COR-L47 (cell line): ENCODE data around the gene DENND4C.
A peak's percentile ranks its signal among the peaks of the same experiment; 100 is the strongest.
"Not testable (repeated sequence)": the region's sequence is repeated elsewhere in the genome, so short reads cannot be mapped to it uniquely, and the experiment has no call there.

Experiments
- DNase-seq: peaks from one replicate; lab custom pipeline; 2025; lab: John Stamatoyannopoulos, UW

Gene DENND4C

GRCh38 chr9:19230355-19231125 lies at the start of gene DENND4C:
Gene DENND4C, plus strand, starts transcription at chr9:19230693. Its CDS starts 45,482 bp downstream, at chr9:19276175.
- peak; percentile 81 for DNase-seq

DNA sequence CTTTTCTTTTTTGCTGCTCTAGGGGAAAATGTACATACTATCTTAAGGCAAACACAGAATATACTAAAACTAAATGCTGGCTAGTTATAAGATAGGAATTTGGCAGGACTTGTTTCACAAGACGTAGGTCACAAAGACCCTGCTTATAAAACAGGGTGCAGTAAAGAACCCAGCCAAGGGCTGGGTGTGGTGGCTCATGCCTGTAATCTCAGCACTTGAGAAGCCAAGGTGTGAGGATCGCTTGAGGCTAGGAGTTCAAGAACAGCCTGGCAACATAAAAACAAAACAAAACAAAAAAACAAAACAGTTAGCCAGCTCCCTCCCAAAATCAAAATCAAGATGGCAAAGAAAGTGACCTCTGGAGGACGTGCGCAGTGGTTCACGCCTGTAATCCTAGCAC lies 49.5 kb upstream of the DENND4C start:
- no peak for DNase-seq

- no peak for DNase-seq
Observed at GRCh38 chr9:19181561-19181960, 48.9 kb upstream of the DENND4C start.

GRCh38 chr9:19184144-19184917 lies 46.2 kb upstream of the DENND4C start:
- DNase-seq = no peak

DNA sequence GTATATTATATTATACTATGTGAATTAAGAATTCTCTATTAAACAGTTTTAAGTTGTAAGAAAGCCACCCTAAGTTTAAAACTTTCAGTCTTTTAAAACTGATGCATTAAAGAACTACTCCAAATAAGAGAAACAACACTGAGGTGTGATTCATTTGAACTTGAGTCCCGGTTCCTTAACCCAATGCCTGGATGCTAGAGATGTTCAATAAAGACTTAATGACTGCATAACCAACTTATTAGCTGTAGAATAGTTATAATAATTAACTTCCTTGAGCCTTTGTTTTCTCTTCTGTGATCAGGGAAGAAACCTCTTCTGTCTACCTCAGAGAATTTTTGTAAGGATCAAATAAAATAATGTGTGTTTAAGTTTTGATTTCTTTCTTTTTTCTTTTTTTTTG lies 45.3 kb upstream of the DENND4C start:
- DNase-seq = no peak

- no peak for DNase-seq
Observed at GRCh38 chr9:19186232-19186631, 44.3 kb upstream of the DENND4C start.

DNA sequence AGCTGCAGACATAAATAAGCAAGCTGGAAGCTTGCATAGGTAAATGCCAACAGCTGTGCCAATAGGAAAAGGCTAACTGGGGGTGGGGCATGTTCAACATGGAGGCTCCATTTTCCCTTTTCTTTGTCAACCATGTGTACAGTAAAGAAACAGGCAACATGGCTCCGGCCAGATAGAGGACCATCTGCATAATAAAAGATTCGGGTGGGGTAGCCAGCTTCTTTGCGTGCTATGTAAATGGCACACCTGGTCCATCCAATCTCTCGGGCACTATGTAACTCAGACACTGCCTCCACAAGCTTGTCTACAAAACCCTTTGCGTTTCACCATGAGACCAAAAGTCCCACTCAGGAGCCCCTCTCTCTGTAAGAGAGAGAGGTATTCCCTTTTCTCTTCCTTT lies 41.7 kb upstream of the DENND4C start:
- no peak for DNase-seq

GRCh38 chr9:19192202-19193028 lies 38.1 kb upstream of the DENND4C start:
- no peak for DNase-seq

GRCh38 chr9:19193029-19193324 lies 37.5 kb upstream of the DENND4C start:
- DNase-seq = no peak

- DNase-seq = not testable (repeated sequence)
Observed at GRCh38 chr9:19193358-19193973, 37.0 kb upstream of the DENND4C start.

GRCh38 chr9:19198406-19198805 lies 32.1 kb upstream of the DENND4C start:
- no peak for DNase-seq

DNA sequence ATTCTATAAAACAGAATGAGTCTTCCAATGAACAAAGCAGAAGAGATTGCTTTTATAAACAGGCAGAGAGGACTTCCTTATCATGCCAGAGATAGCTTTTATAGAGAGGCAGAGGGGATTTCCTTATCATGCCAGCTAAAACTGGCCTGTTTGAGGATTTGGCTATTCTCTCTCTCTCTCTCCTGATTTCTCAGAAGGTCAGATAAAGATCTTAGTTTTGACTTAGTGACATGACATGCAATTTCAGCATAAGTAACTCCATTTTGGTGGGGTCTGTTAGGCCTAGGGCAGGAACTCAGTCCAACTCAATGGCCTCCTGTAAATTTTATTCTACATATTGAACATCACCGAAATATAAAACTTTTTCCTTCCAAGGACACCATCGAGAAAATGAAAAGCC lies 31.5 kb upstream of the DENND4C start:
- no peak for DNase-seq

DNA sequence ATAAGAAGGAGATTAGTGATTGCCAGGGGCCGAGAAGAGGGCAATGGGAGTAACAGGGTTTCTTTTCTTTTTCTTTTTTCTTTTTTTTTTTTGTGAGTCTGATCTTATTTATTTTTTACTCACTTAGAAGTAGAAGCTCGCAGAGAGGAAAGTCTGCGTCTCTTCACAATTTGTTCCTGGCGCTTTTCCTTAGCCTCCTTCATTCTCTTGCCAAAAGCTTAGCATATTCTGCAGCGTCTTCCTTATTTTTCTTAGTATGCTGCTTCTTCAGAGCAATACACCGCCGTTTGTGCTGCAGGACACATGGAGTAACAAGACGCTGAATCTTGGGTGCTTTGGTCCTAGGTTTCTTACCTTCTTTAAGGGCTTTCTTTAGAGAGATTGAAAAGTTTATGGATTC lies 30.3 kb upstream of the DENND4C start:
- DNase-seq = no peak

DNA sequence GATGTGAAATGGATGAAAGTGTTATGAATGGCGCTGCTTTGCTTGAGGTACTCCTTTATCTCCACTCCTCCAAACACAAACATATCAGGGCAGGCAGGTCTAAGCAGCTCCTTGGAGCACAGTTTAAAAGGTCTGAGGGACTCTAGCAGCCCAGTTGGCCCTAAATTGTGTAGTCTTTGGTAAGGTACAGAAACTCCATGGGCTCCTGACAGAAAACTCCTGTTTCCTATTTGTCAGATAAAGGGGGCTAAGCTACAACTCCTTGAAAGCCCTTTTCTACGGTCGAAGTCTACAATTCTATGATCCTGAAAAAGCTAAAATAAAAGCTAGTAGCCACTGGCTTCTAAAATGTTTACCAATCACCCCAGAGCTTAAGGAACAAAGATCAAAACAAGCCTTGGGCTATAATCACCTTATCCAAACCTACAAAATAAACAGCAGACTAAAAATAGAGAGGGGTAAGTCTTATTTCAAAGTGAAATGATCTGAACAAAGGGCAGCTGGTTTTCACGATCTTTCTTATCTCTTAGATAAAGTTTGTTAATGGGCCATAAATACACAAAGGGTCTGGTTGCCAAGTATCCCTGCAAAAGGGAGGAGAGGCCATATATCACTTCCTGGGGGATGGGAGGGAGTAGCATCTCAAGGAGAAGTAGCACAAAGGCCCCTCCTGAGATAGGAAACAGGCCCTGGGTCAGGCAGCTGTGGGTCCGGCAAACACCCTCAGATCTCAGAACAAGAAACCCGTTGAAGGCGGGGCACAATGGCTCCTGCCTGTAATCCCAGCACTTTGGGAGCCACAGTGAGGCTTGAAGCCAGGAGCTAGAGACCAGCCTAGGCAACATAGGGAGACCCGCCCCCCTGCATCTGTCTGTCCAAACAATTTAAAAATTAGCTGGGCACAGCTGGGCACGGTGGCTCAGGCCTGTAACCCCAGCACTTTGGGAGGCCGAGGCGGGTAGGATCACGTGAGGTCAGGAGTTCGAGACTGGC lies 28.3 kb upstream of the DENND4C start:
- DNase-seq = no peak

DNA sequence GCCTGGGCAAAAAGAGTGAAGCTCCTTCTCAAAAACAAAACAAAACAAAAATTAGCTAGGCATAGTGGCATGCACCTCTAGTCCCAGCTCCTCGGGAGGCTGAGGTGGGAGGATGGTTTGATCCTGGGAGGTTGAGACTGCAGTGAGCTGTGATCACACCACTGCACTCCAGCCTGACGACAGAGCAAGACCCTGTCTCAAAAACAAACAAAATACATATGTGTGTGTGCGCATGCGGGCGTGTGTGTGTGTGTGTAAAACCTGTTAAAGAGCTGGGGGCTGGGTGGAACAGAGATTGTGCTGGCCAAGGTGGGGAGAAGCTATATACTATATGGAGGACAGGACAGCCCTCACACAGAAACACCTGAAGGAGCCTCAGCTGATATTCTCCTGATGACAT lies 27.4 kb upstream of the DENND4C start:
- no peak for DNase-seq

GRCh38 chr9:19208653-19209052 lies 21.8 kb upstream of the DENND4C start:
- DNase-seq = no peak

DNA sequence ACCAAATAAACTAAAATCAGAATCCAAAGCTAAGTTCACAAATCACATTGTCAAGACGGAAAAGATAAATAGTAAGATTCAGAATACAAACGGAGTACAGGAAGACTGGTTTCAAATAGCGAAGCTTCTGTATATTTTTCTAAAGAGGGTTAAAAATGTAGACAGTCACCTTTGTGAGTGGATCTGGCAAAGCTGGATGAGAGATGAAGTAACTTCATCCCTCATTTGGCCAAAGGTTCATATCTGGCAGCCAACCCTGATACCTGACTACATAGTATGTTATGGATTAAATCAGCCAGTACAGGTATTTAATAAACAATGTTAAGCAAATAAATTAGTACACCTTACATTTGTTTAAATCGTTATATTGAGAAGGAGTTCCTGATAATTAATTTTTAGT lies 21.3 kb upstream of the DENND4C start:
- no peak for DNase-seq

GRCh38 chr9:19213823-19214222 lies 16.7 kb upstream of the DENND4C start:
- no peak for DNase-seq

DNA sequence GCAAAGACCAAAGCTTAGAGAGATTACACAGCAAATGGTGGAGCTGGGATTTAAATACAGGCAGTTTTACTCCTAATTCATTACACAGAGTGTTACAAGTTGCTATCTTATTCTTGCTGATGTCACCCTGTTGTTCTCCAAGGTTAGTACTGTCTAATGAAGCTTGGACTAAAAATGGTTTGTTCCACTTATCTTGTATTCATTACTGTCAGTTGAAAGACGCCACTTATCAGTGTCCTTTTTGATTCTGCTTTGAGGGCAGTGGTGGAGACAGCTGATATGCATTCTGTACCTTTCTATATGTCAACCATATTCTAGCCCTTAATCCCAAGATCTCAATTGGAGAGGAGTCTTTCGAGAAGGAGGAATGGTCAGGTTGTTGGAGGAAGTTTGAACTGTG lies 14.0 kb upstream of the DENND4C start:
- DNase-seq = no peak

- DNase-seq = no peak
Observed at GRCh38 chr9:19221326-19221725, 9.2 kb upstream of the DENND4C start.

DNA sequence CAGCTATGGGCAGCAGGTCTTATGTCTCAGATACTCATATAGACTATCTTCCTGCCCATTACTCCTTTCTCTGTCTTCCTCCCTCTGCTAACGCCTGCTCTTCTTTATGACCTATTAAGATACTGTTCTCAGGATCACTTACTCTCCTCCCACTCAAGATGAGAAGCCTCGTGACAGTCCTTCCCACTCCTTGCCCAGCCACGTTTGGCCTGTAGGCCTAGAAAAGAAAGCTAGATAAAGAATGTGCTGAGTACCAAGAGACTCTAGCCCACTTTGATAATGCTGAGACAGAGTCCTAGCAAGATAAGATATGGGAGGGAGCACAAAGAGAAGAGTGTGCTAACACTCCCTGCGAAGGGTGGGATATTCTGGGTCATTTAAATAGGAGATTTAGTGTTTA lies 6.8 kb upstream of the DENND4C start:
- no peak for DNase-seq
